Keratinocyte (primary cell): ENCODE data around the gene GIT2.

Source experiments
- EZH2 ChIP-seq: IDR thresholded peaks from one replicate; pipeline ENCODE4 v1.6.1; 2012; ENCODE audit warnings: inconsistent platforms, mild to moderate bottlenecking, low read length, moderate library complexity
- TF ChIP-seq, protein P1 (sequence below), 3 experiments: IDR thresholded peaks in 1 of 3; conservative IDR thresholded peaks in 1 of 3; optimal IDR thresholded peaks in 1 of 3; 2 replicates in 2 of 3; 3 replicates in 1 of 3; pipeline versions ENCODE3 to v1.5.1; 2011; ENCODE audit warnings: low read length in 3 of 3, mild to moderate bottlenecking in 3 of 3, moderate library complexity in 2 of 3, control low read depth in 1 of 3, inconsistent platforms in 1 of 3; ENCODE audit not compliant: insufficient read depth in 2 of 3; ENCODE audit errors: extremely low read depth in 1 of 3

- no peak for TF ChIP-seq EZH2
- TF ChIP-seq, protein P1, sequence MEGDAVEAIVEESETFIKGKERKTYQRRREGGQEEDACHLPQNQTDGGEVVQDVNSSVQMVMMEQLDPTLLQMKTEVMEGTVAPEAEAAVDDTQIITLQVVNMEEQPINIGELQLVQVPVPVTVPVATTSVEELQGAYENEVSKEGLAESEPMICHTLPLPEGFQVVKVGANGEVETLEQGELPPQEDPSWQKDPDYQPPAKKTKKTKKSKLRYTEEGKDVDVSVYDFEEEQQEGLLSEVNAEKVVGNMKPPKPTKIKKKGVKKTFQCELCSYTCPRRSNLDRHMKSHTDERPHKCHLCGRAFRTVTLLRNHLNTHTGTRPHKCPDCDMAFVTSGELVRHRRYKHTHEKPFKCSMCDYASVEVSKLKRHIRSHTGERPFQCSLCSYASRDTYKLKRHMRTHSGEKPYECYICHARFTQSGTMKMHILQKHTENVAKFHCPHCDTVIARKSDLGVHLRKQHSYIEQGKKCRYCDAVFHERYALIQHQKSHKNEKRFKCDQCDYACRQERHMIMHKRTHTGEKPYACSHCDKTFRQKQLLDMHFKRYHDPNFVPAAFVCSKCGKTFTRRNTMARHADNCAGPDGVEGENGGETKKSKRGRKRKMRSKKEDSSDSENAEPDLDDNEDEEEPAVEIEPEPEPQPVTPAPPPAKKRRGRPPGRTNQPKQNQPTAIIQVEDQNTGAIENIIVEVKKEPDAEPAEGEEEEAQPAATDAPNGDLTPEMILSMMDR (optimal IDR thresholded peaks at IDR 0.05 in 1 of 3, IDR thresholded peaks at IDR 0.05 in 1 of 3, conservative IDR thresholded peaks at IDR 0.05 in 1 of 3; ENCODE audit: extremely low read depth in 1 of 3, insufficient read depth in 2 of 3, low read length in 3 of 3) = no peak
Observed at GRCh38 chr12:109961201-109961600, 35.0 kb downstream of the GIT2 start.
